Activated naive CD8-positive, alpha-beta T cell treated with anti-CD3 and anti-CD28 coated beads, Interleukin-2, amount 50 U/mL, for 16 hours (primary cell): ENCODE measurements around the gene SLC26A1.

Source experiments
- DNase-seq: peaks from one replicate; pipeline ENCODE4 v3.0.0-alpha.2; 2020; ENCODE audit warnings: low read depth, low spot score

SLC26A1 gene

GRCh38 chr4:1028574-1029220 is 35.5 kb upstream of the SLC26A1 start:
- DNase-seq, result no peak

GRCh38 chr4:1027915-1028238 is 34.7 kb upstream of the SLC26A1 start:
- DNase-seq, result no peak

DNA sequence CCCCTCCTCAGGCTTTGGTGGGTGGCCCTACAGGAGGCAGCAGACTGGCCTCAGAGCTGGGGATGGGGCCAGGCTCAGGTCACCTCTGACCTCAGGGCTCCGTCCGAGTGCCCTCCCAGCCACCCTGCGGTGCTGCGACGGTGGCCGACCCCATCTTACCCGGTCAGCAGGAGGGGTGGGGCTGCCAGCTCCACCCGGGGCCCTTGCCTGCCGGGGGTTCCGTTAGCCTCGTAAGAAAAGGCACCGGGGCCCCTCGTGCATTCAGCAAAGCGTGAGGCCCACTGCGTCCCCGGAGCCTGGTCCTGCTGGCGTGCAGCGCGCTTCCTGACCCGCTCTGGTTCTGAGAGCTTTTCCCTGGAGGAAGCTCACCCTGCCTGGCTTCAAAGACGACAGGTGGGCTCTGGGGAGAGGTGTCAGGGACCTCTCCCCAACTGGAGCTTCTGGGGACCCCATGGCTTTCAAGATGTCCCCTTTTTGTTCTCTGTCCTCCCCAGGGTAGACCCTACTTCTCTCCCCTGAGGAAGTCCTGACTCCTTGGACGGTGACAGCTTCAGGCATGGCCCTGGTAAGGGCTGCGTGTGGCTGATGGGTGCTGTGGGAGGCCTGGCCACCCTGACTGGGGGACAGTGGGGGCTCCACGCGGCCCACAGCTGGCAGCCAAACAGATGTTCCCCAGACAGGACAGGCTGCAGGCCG is 34.2 kb upstream of the SLC26A1 start:
- no peak for DNase-seq

DNA sequence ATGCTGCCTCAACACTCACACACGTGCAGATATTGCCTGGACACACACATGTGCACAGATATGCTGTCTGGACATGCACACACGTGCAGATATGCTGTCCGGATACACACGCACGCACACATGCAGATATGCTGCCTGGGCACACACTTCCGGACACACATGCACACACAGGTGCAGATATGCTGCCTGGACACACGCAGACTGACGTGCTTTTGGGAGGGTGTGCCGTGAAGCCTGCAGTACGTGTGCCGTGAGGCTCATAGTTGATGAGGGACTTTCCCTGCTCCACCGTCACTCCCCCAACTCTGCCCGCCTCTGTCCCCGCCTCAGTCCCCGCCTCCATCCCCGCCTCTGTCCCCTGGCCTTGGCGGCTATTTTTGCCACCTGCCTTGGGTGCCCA is 32.9 kb upstream of the SLC26A1 start:
- DNase-seq, result no peak

DNA sequence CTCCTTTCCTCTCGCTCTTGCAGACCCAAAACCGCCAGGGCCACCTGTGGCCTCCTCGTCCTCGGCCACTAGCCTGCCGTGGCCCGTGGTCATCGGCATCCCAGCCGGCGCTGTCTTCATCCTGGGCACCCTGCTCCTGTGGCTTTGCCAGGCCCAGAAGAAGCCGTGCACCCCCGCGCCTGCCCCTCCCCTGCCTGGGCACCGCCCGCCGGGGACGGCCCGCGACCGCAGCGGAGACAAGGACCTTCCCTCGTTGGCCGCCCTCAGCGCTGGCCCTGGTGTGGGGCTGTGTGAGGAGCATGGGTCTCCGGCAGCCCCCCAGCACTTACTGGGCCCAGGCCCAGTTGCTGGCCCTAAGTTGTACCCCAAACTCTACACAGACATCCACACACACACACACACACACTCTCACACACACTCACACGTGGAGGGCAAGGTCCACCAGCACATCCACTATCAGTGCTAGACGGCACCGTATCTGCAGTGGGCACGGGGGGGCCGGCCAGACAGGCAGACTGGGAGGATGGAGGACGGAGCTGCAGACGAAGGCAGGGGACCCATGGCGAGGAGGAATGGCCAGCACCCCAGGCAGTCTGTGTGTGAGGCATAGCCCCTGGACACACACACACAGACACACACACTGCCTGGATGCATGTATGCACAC is 31.8 kb upstream of the SLC26A1 start:
- no peak for DNase-seq

- no peak for DNase-seq
Measured at GRCh38 chr4:1023895-1024740, 30.9 kb upstream of the SLC26A1 start.

DNA sequence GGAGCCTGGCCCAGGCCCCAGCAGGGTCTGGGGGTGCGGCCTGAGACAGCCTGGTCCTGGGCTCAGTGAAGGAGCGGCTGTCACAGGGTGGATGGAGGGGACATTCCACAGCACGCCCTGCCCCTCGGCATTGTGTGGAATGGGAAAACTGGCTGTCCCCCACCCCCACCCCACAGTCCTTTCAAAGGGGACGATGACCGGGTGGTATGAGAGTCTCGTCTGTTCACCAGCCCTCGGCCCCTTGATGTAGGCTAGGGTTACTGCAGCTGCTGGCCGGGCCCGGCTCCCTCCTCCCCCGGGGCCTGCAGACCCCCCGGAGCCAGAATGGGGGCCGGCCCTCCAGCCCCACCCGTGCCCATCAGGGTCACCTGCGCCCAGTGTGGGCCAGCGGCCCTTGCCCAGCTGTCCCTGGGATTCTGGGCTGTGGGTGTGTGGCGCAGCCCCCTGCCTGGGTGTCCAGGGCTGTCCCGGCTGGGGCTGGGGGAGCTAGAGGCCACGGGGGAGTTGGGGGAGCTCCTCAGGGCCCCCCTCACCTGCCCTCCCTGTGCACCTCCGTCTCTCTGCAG is 30.0 kb upstream of the SLC26A1 start:
- DNase-seq, result no peak

DNA sequence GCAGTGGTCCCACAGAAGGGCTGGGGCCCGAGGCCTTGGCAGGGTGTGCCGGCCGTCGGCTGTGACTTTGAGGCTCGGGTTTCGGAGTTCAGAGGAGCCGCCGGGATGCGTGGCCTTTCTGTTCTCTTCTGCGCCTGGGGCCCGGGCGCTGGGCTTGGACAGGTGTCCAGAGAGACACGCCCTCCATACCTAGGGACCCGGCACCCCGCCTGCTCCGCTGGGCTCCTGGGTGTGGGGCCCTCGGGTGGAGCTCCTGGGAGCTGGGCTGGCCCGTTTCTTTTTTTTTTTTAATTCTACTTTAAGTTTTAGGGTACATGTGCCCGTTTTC is 29.5 kb upstream of the SLC26A1 start:
- DNase-seq, result no peak

DNA sequence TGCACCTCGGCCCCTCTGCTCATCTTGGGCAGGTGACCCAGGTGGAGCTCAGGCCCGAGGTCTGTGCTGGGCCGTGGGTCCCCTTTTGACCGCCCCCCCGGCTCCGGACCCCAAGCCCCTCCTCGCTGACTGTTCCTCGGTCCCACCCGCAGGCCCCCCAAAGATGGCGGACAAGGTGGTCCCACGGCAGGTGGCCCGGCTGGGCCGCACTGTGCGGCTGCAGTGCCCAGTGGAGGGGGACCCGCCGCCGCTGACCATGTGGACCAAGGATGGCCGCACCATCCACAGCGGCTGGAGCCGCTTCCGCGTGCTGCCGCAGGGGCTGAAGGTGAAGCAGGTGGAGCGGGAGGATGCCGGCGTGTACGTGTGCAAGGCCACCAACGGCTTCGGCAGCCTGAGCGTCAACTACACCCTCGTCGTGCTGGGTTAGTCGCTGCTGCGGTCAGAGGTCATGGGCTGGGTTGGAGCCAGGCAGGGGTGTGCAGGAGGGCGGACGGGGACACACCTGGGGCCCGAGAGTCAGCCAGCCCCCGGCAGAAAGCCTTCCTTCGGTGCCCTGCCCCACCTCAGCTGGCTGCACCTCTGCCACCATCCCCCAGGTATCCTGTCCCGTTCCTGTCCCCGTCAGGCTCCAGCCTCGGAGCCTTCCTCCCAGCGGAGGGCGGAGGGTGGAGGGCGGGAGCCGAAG is 29.0 kb upstream of the SLC26A1 start:
- DNase-seq, result no peak

DNA sequence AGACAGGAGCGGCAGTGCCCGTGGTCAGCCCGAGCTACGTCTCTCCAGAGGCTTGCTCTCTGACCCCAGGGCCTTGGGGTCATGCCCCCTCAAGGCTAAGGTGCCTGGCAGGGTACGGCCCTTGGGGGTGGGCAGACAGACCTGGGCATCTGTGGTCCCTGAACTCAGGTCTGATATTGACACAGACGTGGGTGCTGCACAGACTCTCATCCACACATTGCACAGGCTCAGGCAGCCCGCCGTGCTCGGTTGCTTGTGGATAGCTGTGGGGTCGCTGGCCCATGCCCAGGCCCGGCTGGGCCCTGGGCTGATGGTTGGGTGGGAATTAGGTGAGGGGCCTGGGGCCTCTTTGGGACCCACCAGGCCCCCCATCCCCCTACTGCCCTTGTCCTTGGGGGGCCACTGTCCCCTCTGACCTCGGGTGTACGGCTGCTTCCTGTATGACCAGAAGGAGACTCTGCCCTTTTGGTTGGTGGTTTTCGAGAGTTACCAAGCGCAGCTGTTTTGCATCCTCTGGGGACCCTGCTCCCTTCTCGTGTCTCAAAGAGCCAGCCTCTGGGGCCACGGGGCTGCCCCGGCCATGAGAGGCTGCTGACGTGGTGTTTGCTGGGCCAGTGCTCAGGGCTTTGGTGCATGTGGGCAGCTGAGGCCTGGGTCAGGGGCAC is 28.3 kb upstream of the SLC26A1 start:
- DNase-seq, result no peak

DNA sequence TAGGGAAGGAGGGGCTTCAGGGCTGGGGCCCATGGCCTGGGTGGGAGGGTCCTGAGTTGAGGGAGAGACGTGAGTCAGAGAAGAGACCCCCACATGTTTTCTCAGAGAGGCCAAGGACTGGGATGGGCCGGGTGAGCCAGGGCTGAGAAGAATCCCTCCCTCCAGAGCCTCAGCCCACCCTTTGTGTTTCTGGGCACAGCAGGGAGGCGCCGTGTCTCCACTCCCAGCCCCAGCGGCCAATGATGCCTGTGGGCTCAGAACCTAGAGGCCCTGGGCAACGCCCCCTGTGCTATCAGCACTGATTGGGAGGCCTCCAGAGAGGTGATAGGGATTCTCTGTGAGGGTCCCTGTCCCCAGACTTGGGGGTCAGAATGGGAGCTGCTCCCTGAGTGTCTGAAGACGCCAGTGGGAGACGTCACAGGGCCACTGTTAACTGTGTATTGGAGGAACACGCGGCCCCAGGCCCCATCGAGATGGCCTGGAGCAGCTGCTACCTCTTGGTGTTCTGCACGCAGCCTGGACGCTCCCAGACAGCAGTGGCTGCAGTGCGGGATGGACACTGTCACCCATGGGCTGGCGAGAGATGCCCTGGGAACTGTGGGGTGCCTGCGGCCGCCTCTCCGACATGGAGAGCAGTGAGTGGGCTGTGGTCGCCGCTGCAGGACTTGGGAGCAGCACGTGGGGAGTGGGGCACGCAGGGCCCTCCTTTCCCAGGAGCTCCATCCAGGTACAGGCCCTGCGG is 26.7 kb upstream of the SLC26A1 start:
- DNase-seq, result no peak

- no peak for DNase-seq
Measured at GRCh38 chr4:1019320-1019719, 26.1 kb upstream of the SLC26A1 start.

DNA sequence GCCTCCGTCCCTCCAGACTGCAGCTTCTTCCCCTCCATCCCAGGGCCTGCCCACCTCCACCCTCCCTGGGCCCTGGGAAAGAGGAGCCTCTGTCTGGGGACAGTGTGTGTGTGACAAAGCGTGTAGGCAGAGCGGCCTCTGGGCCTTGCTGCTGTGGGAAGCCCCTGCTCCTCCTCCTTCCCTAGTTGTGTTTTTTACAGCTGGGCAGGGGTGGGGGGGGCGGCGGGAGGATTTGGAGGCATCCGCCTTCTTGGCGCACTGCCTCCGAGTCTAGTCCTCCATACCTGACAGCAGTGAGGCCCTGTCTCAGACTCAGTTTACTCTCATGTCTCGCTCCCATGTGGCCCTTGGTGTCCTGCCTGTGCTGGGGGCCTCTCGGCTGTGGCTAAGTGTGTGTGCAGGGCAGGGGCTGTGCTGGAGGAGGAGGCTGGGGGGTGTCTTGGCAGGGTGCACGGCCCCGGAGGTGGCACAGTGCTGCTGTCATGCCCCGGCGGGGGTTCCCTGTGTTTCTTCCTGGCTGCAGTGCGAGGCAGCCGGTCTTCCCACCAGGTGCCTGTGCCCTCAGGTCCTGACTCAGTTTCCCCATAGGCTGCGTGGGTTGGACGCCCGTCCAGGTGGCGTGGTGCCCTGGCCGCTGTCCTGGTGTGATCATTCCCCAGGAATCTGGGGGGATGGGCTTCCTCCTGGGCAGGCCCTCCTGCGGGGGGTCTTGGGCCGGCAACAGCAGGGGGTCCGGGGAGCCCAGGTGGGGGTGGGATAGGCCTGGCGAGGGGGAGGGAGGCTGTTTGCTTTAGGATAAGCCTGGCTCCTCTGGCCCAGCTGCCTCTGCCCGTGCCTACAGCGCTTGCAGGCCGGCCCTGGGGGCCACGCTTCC is 25.2 kb upstream of the SLC26A1 start:
- no peak for DNase-seq

DNA sequence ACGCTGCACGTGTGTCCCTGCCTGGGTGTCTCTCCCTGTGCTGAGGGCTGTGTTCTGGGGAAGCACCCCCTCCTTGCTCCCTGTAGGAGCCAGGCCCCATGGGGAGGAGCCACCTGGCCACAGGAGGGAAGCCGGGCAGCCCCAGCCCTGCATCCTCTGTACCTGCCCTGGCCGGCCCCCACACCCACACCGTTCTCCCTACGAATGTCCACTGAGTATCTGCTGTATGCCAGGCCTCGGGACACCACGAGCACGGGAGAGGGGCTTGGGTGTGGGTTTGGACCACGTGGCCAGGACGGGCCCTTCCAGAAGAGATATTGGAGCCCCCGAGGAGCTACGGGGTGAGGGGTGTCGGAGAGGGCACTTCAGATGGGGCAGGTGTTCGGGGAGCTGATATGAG is 24.5 kb upstream of the SLC26A1 start:
- DNase-seq, result no peak

DNA sequence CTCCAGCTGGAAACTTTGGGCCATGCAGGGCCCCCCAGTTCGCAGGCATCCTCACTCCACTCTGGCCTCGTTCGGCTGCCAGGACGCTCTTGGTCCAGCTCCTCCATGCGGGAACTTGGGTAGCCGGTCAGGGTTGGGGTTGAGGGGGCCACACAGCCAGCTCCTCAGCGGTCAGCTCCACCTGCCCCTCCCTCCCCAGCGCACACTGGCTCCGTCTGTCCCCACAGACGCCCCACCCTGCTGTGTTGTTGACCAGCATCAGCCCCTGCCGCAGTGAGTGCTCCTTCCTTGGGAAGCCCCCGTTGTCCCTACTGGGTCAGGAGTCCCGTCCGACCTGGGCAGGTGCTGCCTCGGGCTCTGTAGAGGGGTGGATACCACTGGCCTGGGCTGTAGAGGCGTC is 24.0 kb upstream of the SLC26A1 start:
- no peak for DNase-seq

DNA sequence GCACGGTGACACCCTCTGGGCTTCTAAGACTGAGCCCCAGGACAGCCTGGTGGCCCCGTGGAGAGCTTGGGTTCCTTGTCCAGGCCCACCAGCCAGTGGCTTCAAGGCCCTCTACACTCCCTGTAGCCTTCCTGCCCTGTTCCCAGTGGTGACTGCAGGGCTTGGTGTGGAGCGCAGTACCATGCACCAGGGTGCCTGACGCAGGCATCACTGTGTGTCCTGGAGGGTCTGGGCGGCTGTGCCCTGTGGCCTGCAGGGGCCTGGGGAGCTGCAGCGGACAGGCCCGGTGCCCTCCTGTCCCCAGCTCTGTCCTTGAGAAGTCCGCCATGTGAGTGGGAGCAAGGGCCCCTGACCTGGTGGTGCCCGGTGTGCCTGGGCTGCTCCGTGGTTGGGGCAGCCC is 22.5 kb upstream of the SLC26A1 start:
- no peak for DNase-seq

DNA sequence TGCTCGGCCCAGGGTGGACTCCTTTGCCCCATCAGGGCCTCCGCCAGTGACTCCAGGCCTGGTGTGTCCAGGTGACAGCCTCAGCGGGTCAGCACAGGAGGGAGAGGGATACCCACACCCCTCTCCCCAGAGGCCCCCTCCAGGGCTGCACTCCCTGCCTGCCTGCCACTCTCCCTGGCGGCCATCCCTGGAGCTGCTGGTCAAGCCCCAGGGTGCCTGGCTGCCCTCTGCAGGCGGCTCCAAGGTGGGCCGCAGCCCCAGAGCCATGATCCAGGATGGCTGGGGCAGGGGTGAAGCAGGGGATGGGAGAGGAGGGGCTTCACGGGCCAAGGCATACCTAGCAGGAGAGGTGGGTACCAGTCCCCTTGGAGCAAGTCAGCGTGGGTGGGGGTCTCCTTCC is 22.0 kb upstream of the SLC26A1 start:
- no peak for DNase-seq

DNA sequence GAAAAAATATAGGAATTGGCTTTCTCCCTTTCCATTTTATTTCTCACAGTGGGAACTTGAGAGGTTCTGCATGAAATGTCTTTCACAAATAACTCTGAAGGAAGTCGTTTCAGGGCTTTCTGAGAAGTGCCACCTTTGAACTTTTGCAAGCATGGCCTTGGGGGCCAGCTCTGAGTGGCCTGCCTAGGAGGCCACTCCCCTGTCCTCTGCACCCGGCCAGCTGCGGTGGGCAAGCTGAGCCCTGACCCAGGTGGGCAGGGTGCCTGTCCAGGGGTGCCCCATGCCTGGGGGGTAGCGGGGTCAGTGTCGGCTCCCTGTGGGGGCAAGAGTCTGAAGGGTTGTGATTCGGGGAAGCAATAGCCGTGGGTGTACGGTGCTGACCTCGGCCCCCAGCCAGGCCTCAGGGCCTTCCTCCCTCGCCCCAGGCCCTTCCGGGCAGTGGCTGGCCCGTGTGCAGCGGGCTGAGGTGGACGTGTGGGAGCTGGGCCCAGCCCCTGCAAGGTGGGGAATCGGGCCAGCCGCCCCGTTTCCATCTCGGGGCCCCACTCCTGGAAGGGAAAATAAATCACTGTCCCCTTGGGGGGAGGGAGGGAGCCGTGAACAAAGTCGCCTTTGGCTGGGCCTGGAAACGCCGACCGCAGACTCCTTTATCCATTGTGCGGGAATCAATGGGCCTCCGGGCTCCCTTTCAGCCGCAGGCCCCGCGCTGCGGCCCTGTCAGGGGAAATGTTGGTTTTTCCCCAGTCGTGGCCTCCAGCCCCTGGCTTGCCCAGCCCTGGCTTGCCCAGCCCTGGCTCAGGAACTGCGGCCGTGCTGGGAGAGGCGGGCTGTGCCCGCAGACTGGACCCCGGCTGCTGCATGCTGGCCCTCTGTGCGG is 21.3 kb upstream of the SLC26A1 start:
- DNase-seq, result no peak
